Stimulated activated effector memory CD8-positive, alpha-beta T cell treated with anti-CD3 and anti-CD28 coated beads, Interleukin-12 subunit alpha, Interleukin-12 subunit beta, amount 100 ng/mL, for 72 hours (primary cell): ENCODE measurements around the gene STARD9.
"Not testable (repeated sequence)": the region's sequence is repeated elsewhere in the genome, so short reads cannot be mapped to it uniquely, and the experiment has no call there.

Source experiments
- ATAC-seq: fragments of 150-1000 bp; cut with Tn5 transposase; 2 replicates; pipeline ENCODE4 v1.10.0; 2021
- DNase-seq, 2 donors: peaks; one replicate each; pipeline ENCODE4 v3.0.0; 2021 to 2022; ENCODE audit warnings: low spot score in 2 of 2
- H3K27ac Mint-ChIP-seq: one replicate; pipeline ENCODE4 v1.8.0; 2022; ENCODE audit warnings: mild to moderate bottlenecking, mixed read lengths
- H3K36me3 Mint-ChIP-seq: one replicate; pipeline ENCODE4 v1.8.0; 2022; ENCODE audit warnings: mild to moderate bottlenecking, mixed read lengths
- H3K4me1 Mint-ChIP-seq: one replicate; pipeline ENCODE4 v1.8.0; 2022; ENCODE audit warnings: mixed read lengths
- H3K4me3 Mint-ChIP-seq: one replicate; pipeline ENCODE4 v1.8.0; 2022; ENCODE audit warnings: mild to moderate bottlenecking, mixed read lengths
- H3K9me3 Mint-ChIP-seq: one replicate; pipeline ENCODE4 v1.8.0; 2022; ENCODE audit warnings: mixed read lengths

The STARD9 gene

GRCh38 chr15:42577514-42578031 is 2.2 kb downstream of the STARD9 start:
- no peak for ATAC-seq
- Mint-ChIP-seq H3K4me3 (peak overlapping the region; percentile 90), H3K36me3 (peaks cover 5% of the 10 kb centered on the region), H3K9me3 (no peaks in the 10 kb centered on the region), H3K4me1 (peaks cover 51% of the 10 kb centered on the region), H3K27ac (no peak overlapping the region)
- DNase-seq, result no peak

- Mint-ChIP-seq H3K4me3 (no peak overlapping the region), H3K36me3 (peaks cover 5% of the 10 kb centered on the region), H3K27ac (no peak overlapping the region), H3K9me3 (no peaks in the 10 kb centered on the region), H3K4me1 (peaks cover 51% of the 10 kb centered on the region)
- DNase-seq, result no peak
- ATAC-seq, result no peak
Observed at GRCh38 chr15:42578984-42579537, 3.7 kb downstream of the STARD9 start.

GRCh38 chr15:42581272-42581730 is 5.9 kb downstream of the STARD9 start:
- Mint-ChIP-seq H3K9me3 (no peaks in the 10 kb centered on the region), H3K4me3 (peak overlapping the region; percentile 76), H3K36me3 (peaks cover 5% of the 10 kb centered on the region), H3K4me1 (peaks cover 44% of the 10 kb centered on the region), H3K27ac (peak overlapping the region; percentile 79)
- peak; percentile 99 for ATAC-seq
- DNase-seq, result peak; percentile 63 to 81

DNA sequence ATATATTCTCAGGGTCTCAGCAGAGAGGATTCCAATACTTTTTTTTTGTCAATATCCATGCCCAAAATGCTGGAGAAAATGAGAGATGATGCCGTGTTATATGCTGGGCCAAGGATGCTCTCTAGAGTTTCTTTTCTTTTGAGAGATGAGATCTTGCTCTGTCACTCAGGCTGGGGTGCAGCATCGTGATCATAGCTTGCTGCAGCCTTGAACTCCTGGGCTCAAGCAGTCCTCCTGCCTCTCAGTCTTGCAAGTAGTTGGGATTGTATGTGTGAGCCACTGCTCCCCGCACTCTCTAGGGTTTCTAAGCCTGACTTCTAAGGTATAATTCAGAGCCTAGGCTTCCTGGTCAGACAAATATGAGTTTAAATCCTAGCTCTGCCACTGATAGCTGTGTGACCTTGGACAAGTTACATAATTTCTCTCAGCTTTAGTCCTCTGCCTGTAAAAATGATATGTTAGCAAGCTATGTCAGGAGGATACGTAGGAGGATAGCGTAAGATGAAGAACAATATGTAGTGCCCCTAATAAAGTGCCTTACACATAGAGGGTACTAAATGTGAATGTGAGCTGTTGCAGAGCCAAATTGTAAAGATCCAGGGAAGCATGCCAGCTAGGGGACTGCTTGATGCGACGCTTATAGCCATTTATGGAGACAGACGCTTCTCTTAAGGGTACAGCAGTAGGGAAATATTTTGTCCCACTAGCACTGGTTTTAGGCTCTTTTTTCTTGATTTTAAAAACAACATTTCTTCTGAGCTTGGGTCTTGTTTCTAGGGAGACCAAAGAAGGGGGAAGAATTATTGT is 7.4 kb downstream of the STARD9 start:
- DNase-seq (no peak), ATAC-seq (no peak)
- H3K36me3 Mint-ChIP-seq, result peaks cover 5% of the 10 kb centered on the region
- peaks cover 37% of the 10 kb centered on the region for H3K4me1 Mint-ChIP-seq
- H3K9me3 Mint-ChIP-seq, result no peaks in the 10 kb centered on the region
- H3K27ac Mint-ChIP-seq, result peak overlapping the region; percentile 79
- H3K4me3 Mint-ChIP-seq, result peak overlapping the region; percentile 76

DNA sequence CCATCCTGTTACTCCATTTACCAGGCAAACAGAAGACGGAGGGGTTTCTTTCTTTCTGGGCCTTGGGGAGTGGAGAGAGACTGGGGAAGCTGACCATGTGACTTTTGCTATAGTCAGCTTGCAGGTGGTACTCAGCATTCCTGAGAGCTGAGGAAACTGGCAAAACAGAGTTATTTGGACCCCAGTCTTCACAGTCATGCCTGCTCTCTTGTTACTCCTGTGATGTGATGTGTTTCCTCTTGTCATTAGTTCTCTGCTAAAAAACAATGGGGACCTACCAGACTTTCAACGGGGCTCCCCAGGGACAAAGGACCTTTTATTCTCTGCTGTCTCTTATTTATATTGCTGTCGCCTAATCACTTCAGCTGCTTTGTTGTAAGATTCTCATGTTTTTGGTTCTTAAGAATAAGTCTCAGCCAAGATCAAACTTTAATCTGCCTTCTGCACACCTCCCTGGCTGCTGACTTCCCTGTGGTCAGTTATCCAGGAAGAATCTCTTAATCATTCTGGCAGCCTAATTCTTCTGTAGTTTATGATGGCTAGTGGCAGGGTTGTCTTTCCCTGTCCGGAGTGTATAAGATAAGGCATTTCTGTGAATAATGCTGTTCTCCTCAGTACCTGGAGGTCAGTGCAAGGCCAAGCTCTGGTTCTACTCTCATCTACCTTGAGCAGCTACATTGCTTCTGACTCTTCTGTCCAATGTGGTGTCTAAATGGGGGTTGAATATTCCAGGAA is 8.8 kb downstream of the STARD9 start:
- peaks cover 5% of the 10 kb centered on the region for H3K36me3 Mint-ChIP-seq
- H3K27ac Mint-ChIP-seq, result no peak overlapping the region
- no peak for DNase-seq
- no peaks in the 10 kb centered on the region for H3K9me3 Mint-ChIP-seq
- H3K4me1 Mint-ChIP-seq, result peaks cover 31% of the 10 kb centered on the region
- no peak overlapping the region for H3K4me3 Mint-ChIP-seq
- ATAC-seq, result no peak

GRCh38 chr15:42590619-42591237 is 15.3 kb downstream of the STARD9 start:
- H3K36me3 Mint-ChIP-seq, result peaks cover 15% of the 10 kb centered on the region
- H3K4me1 Mint-ChIP-seq, result no peaks in the 10 kb centered on the region
- H3K9me3 Mint-ChIP-seq, result no peaks in the 10 kb centered on the region
- no peak overlapping the region for H3K4me3 Mint-ChIP-seq
- H3K27ac Mint-ChIP-seq, result no peak overlapping the region
- ATAC-seq (no peak), DNase-seq (no peak)

DNA sequence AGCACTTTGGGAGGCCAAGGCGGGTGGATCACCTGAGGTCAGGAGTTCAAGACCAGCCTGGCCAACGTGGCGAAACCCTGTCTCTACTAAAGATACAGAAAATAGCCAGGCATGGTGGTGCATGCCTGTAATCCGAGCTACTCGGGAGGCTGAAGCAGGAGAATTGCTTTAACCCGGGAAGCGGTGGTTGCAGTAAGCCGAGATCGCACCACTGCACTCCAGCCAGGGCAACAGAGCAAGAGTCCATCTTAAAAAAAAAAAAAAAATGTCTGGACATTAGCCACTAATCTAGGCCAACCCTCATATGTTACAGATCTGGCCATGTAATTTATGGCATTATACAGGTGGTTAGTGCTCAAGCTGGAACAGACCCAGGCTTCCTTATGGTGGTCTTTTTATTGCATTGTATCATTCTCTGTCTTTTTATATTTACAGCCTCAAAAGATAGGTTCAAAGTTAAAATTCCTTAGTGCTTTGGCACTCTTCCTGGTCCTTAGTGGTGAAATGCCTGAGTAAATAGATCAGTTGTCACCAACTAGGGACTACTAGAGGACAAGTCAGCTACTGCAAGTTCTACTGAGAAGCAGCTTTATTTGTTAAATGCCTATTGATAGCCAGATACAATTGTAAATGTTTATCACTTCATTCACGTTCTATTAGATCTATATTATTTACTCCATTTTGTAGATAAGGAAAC is 16.0 kb downstream of the STARD9 start:
- H3K4me1 Mint-ChIP-seq, result no peaks in the 10 kb centered on the region
- no peak overlapping the region for H3K4me3 Mint-ChIP-seq
- no peak overlapping the region for H3K27ac Mint-ChIP-seq
- no peak for ATAC-seq
- DNase-seq, result no peak
- peaks cover 15% of the 10 kb centered on the region for H3K36me3 Mint-ChIP-seq
- H3K9me3 Mint-ChIP-seq, result no peaks in the 10 kb centered on the region

- Mint-ChIP-seq H3K9me3 (no peaks in the 10 kb centered on the region), H3K4me1 (no peaks in the 10 kb centered on the region), H3K4me3 (no peak overlapping the region), H3K27ac (no peak overlapping the region), H3K36me3 (peaks cover 15% of the 10 kb centered on the region)
- DNase-seq, result no peak
- no peak for ATAC-seq
Observed at GRCh38 chr15:42592716-42593115, 17.3 kb downstream of the STARD9 start.

- no peak for DNase-seq
- H3K36me3 Mint-ChIP-seq, result peaks cover 15% of the 10 kb centered on the region
- no peak overlapping the region for H3K27ac Mint-ChIP-seq
- H3K9me3 Mint-ChIP-seq, result no peaks in the 10 kb centered on the region
- no peak for ATAC-seq
- no peaks in the 10 kb centered on the region for H3K4me1 Mint-ChIP-seq
- H3K4me3 Mint-ChIP-seq, result no peak overlapping the region
Observed at GRCh38 chr15:42593143-42593542, 17.7 kb downstream of the STARD9 start.

GRCh38 chr15:42594095-42594494 is 18.7 kb downstream of the STARD9 start:
- DNase-seq (no peak), ATAC-seq (no peak)
- Mint-ChIP-seq H3K4me3 (no peak overlapping the region), H3K36me3 (peaks cover 15% of the 10 kb centered on the region), H3K27ac (no peak overlapping the region), H3K9me3 (no peaks in the 10 kb centered on the region), H3K4me1 (no peaks in the 10 kb centered on the region)

- Mint-ChIP-seq H3K27ac (no peak overlapping the region), H3K4me3 (no peak overlapping the region), H3K36me3 (peaks cover 6% of the 10 kb centered on the region), H3K4me1 (no peaks in the 10 kb centered on the region), H3K9me3 (no peaks in the 10 kb centered on the region)
- ATAC-seq (no peak), DNase-seq (no peak)
Observed at GRCh38 chr15:42595626-42596240, 20.3 kb downstream of the STARD9 start.

DNA sequence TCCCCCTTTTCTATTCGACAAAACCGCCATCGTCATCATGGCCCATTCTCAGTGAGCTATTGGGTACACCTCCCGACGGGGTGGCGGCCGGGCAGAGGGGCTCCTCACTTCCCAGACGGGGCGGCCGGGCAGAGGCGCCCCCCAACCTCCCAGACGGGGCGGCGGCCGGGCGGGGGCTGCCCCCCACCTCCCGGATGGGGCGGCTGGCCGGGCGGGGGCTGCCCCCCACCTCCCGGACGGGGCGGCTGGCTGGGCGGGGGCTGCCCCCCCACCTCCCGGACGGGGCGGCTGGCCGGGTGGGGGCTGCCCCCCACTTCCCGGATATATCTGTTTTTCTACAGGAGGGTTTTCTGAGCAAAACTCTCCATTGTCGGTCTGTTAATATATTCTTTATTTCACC is 25.9 kb downstream of the STARD9 start:
- H3K4me3 Mint-ChIP-seq, DNase-seq, ATAC-seq, H3K27ac Mint-ChIP-seq, H3K9me3 Mint-ChIP-seq, H3K36me3 Mint-ChIP-seq: not testable (repeated sequence)
- H3K4me1 Mint-ChIP-seq, result peaks cover 24% of the 10 kb centered on the region

GRCh38 chr15:42602501-42602900 is 27.1 kb downstream of the STARD9 start:
- Mint-ChIP-seq H3K36me3 (no peaks in the 10 kb centered on the region), H3K4me3 (no peak overlapping the region), H3K4me1 (peaks cover 24% of the 10 kb centered on the region), H3K27ac (no peak overlapping the region), H3K9me3 (no peaks in the 10 kb centered on the region)
- ATAC-seq, result no peak
- no peak for DNase-seq

DNA sequence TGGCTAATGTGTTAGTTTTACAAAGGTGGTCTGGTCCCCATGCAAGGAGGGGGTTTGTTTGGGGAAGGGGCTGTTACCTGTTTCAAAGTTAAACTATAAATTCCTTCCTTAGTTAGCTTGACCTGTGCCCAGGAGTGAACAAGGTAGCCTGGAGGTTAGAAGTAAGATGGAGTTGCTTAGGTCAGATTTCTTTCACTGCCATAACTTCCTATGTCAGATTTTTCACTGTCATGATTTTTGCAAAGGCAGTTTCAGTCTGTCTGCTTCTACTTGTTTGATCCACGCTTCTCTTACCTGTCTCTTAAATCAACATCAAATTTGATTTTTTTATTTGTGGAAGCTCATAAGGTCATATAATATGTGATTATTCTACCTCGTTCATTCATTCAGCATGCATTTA is 28.6 kb downstream of the STARD9 start:
- Mint-ChIP-seq H3K36me3 (no peaks in the 10 kb centered on the region), H3K9me3 (no peaks in the 10 kb centered on the region), H3K4me1 (peaks cover 38% of the 10 kb centered on the region), H3K4me3 (no peak overlapping the region), H3K27ac (no peak overlapping the region)
- no peak for DNase-seq
- no peak for ATAC-seq
